SK-N-SH (cell line): ENCODE results near the gene PA2G4. TPM values are rescaled to one million over a fixed set of nuclear protein-coding genes. Genes with fewer than 3 reads are reported as not detected.
"Not testable (repeated sequence)": the region's sequence is repeated elsewhere in the genome, so short reads cannot be mapped to it uniquely, and the experiment has no call there.

Experiments
- CTCF ChIA-PET: fragments of 300-600, 350-600 bp; formaldehyde crosslinking; extraction: SDS; loops from one replicate; lab custom pipeline; 2021; lab: Yijun Ruan, JAX
- POLR2A ChIA-PET: fragments of 350-600 bp; sonication (Branson Sonifier 250); formaldehyde crosslinking; extraction: SDS; loops from one replicate; lab custom pipeline; 2020; ENCODE audit warnings: antibody characterized with exemption, inconsistent platforms; lab: Yijun Ruan, JAX
- DNase-seq: peaks from one replicate; pipeline ENCODE4 v3.0.0; 2012
- H2AFZ ChIP-seq: fragments of 200-600 bp; sonication (generic); 2 replicates; pipeline ENCODE4 v1.8.1; 2016; ENCODE audit warnings: antibody characterized with exemption, mild to moderate bottlenecking, low read depth
- H3F3A ChIP-seq: fragments of 200-600 bp; sonication (generic); replicated peaks from 2 replicates; pipeline ENCODE3; 2016; ENCODE audit warnings: antibody characterized with exemption, mild to moderate bottlenecking; ENCODE audit not compliant: insufficient read depth
- H3K27ac ChIP-seq, 2 experiments: fragments of 200-500 bp in 1 of 2; fragments of 200-600 bp in 1 of 2; sonication (Bioruptor generic) in 1 of 2; sonication (generic), shearing (Covaris generic) in 1 of 2; 2 replicates each; pipeline versions ENCODE4 v1.5.1 to v1.6.1; 2014 to 2016; ENCODE audit warnings: low read depth in 2 of 2, inconsistent platforms in 1 of 2, low read length in 1 of 2, mild to moderate bottlenecking in 1 of 2, mixed read lengths in 1 of 2
- H3K27me3 ChIP-seq: fragments of 200-600 bp; sonication (generic), shearing (Covaris generic); 2 replicates; pipeline ENCODE4 v1.6.1; 2016; ENCODE audit warnings: mixed run types; ENCODE audit not compliant: insufficient read depth
- H3K36me3 ChIP-seq, 2 experiments: fragments of 200-500 bp in 1 of 2; fragments of 200-600 bp in 1 of 2; sonication (Bioruptor generic) in 1 of 2; sonication (generic) in 1 of 2; replicated peaks in 1 of 2; 2 replicates each; pipeline versions ENCODE3 to v1.5.1; 2014 to 2016; ENCODE audit warnings: low read length in 1 of 2, mild to moderate bottlenecking in 1 of 2; ENCODE audit not compliant: insufficient read depth in 2 of 2, control insufficient read depth in 1 of 2
- H3K4me1 ChIP-seq, 2 experiments: fragments of 200-500 bp in 1 of 2; fragments of 200-600 bp in 1 of 2; sonication (Bioruptor generic) in 1 of 2; sonication (generic), shearing (Covaris generic) in 1 of 2; 2 replicates each; pipeline versions ENCODE4 v1.5.1 to v1.6.1; 2014 to 2016; ENCODE audit warnings: low read depth in 1 of 2, low read length in 1 of 2, mixed run types in 1 of 2; ENCODE audit not compliant: insufficient read depth in 2 of 2, control insufficient read depth in 1 of 2
- H3K4me2 ChIP-seq: fragments of 200-600 bp; sonication (generic), shearing (Covaris generic); 2 replicates; pipeline ENCODE4 v1.6.1; 2017; ENCODE audit warnings: mixed run types
- H3K4me3 ChIP-seq, 2 experiments: fragments of 200-500 bp in 1 of 2; fragments of 200-600 bp in 1 of 2; sonication (Bioruptor generic) in 1 of 2; sonication (generic), shearing (Covaris generic) in 1 of 2; 2 replicates each; pipeline versions ENCODE4 v1.5.1 to v1.8.1; 2014 to 2016; ENCODE audit warnings: low read depth in 2 of 2, inconsistent platforms in 1 of 2, low read length in 1 of 2, mild to moderate bottlenecking in 1 of 2, mixed read lengths in 1 of 2, moderate library complexity in 1 of 2
- H3K79me2 ChIP-seq: fragments of 200-600 bp; sonication (generic); 2 replicates; pipeline ENCODE4 v1.8.1; 2017; ENCODE audit warnings: mild to moderate bottlenecking; ENCODE audit not compliant: insufficient read depth
- H3K9ac ChIP-seq: fragments of 200-600 bp; sonication (generic); 2 replicates; pipeline ENCODE4 v1.6.1; 2017; ENCODE audit warnings: mixed run types
- H3K9me2 ChIP-seq: fragments of 200-600 bp; sonication (generic); 2 replicates; pipeline ENCODE4 v1.6.1; 2017; ENCODE audit warnings: mixed run types
- H3K9me3 ChIP-seq: fragments of 200-600 bp; sonication (generic); 2 replicates; pipeline ENCODE4 v1.6.1; 2017; ENCODE audit warnings: mixed run types, mild to moderate bottlenecking, moderate library complexity
- H4K20me1 ChIP-seq: fragments of 200-600 bp; sonication (generic); 2 replicates; pipeline ENCODE4 v1.6.1; 2017; ENCODE audit warnings: mild to moderate bottlenecking, mixed run types; ENCODE audit not compliant: insufficient read depth
- CHD2 ChIP-seq: fragments of 150-350 bp; IDR thresholded peaks from 2 replicates; pipeline ENCODE4 v1.6.1; 2018; ENCODE audit warnings: low read length; ENCODE audit not compliant: partially characterized antibody
- GABPA ChIP-seq: IDR thresholded peaks from 2 replicates; pipeline ENCODE4 v1.4.0; 2012; ENCODE audit warnings: low read depth, mild to moderate bottlenecking
- NFIC ChIP-seq: IDR thresholded peaks from 2 replicates; pipeline ENCODE4 v1.4.0; 2012; ENCODE audit warnings: borderline replicate concordance
- NRF1 ChIP-seq: IDR thresholded peaks from 2 replicates; pipeline ENCODE4 v1.6.1; 2012; ENCODE audit warnings: low read depth, mild to moderate bottlenecking, low read length
- USF1 ChIP-seq: IDR thresholded peaks from 2 replicates; pipeline ENCODE4 v1.4.0; 2012; ENCODE audit warnings: low read depth, borderline replicate concordance
- ZBTB33 ChIP-seq: IDR thresholded peaks from 2 replicates; pipeline ENCODE4 v1.4.0; 2012; ENCODE audit warnings: low read depth, borderline replicate concordance
- WGBS: methylation state at CpG from one replicate; pipeline ENCODE4 v1.1.6; 2017; ENCODE audit warnings: low lambda C conversion rate; 5-methylcytosine and 5-hydroxymethylcytosine counted together
- polyA plus RNA-seq, 3 experiments: library from polyadenylated mRNA; depleted of rRNA; stranded (reverse); fragments of >200 nt; gene quantifications; 2 replicates each; pipeline ENCODE4 v1.2.3, GENCODE V29; 2012
- TF ChIP-seq, protein P1 (sequence below): IDR thresholded peaks from 2 replicates; pipeline ENCODE4 v1.6.1; 2012; ENCODE audit warnings: mild to moderate bottlenecking, low read depth, low read length, moderate library complexity
- TF ChIP-seq, protein P2 (sequence below): IDR thresholded peaks from 2 replicates; pipeline ENCODE4 v1.4.0; 2012; ENCODE audit warnings: low read depth

Gene PA2G4
- polyA plus RNA-seq, 1 of the 3 experiments (the other 2 are of a cell fraction): 207 TPM

GRCh38 chr12:56116267-56117081 lies 12.1 kb downstream of the PA2G4 start, which contains the start of gene RPL41 (continued):
- TF ChIP-seq ZBTB33: no peak
- peak; percentile 70 for TF ChIP-seq CHD2

- Histone ChIP-seq H3K36me3 (peaks cover 25 to 40% of the 10 kb centered on the region in 2 experiments), H3K9ac (peak overlapping the region; percentile 97), H3K79me2 (peaks cover 40% of the 10 kb centered on the region), H3F3A (peaks cover 40% of the 10 kb centered on the region), H3K4me1 (peaks cover 18 to 20% of the 10 kb centered on the region in 2 experiments; a peak in 3 of 4 replicates), H3K27ac (peak overlapping the region; percentile 93 to 95), H3K4me3 (peak overlapping the region; percentile 89 to 94), H3K4me2 (peak overlapping the region; percentile 93)
- DNase-seq, H2AFZ ChIP-seq, H3K9me3 ChIP-seq, H3K27me3 ChIP-seq, H4K20me1 ChIP-seq, H3K9me2 ChIP-seq: not testable (repeated sequence)
- ChIA-PET POLR2A (interaction anchor here (0.6 to 2.5 kb wide), 11 partner anchors 10 to 1883 kb away, joined by 3 to 44 read pairs (median 5); partner anchors contain the start of genes ESYT1, IKZF4, MYL6 and PA2G4), CTCF (interaction anchor here (1.2 to 16.0 kb wide), 6 partner anchors 10 to 121 kb away, joined by 3 to 272 read pairs (median 12); partner anchors contain the start of genes ESYT1, SMARCC2 and SUOX)
- WGBS: 3% methylated on average over 13 of the region's 16 CpGs
Observed at GRCh38 chr12:56117082-56117706, 12.8 kb downstream of the PA2G4 start.

DNA sequence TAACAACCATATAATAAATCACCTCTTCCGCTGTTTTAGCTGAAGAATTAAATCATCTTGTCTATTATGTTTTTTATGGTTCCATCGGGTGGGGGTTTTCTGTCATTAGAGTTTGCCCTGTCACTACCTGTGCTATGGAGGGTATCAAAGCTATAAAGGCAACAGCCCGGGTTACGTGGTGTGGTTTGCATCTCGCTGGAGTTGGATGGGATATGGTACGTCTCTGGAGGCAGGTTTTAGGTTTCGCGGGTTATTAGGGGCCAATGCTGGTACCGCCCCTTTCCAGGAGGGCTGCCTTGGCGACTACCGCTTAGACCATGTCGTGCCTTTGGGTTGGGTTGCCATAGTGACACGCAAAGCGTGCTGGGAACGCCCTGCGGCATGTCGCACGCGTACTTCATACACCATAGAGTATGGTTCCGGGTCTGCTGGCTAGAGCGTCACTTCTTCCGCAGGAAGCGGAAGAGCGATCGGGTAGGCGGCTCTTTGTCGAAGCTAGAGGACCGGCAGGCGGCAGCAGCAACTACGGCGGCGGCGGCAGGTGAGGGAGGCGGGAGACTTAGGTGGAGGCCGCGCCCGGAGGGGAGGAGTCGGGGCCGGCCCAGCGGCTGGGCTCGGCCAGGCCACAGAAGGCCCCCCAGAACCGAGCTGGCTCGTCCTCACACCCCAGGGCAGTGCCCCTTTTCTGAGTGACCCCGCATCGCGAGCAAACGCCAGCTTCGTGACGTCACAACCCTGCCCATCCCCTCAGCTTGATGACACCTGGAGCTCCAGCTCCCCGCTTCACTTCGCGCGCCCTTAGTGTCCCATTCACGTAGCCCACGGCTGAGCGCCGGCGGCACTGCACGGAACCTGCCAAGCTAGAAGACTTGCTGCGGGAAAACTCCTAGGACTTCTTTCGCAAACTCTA lies 13.7 kb downstream of the PA2G4 start, which contains the start of gene ZC3H10:
TSS of gene ZC3H10 (plus strand) at position 489 of the 910 bp plus-strand sequence. CDS start 2,297 bp downstream, outside the sequence.
- Histone ChIP-seq H2AFZ (peak within 1 kb of the TSS; percentile 23; the same call in 1 of the 2 replicates), H3K27ac (peak within 1 kb of the TSS; percentile 93 to 95), H3K4me3 (peak within 1 kb of the TSS; percentile 89 to 94), H3K9me3 (no peaks in the 10 kb centered on the region), H3K4me2 (peak within 1 kb of the TSS; percentile 93), H3K27me3 (no peaks in the 10 kb centered on the region), H3K79me2 (peaks cover 46% of the 10 kb centered on the region), H3K9ac (peak within 1 kb of the TSS; percentile 97), H3K9me2 (no peaks in the 10 kb centered on the region), H3K4me1 (peaks cover 18 to 20% of the 10 kb centered on the region in 2 experiments; a peak in 3 of 4 replicates), H3F3A (peaks cover 35% of the 10 kb centered on the region), H4K20me1 (peaks cover 3% of the 10 kb centered on the region; the same call in 1 of the 2 replicates), H3K36me3 (peaks cover 17 to 36% of the 10 kb centered on the region in 2 experiments)
- ChIA-PET POLR2A (interaction anchor here (0.6 to 2.5 kb wide), 19 partner anchors 9 to 379 kb away, joined by 3 to 44 read pairs (median 3); partner anchors contain the start of genes DNAJC14, ERBB3, ESYT1 and MYL6), CTCF (interaction anchor here (0.6 to 16.0 kb wide), 28 partner anchors 9 to 512 kb away, joined by 3 to 272 read pairs (median 4); partner anchors contain the start of genes ANKRD52, ERBB3, ESYT1 and MYL6)
- WGBS: 2% methylated on average over 17 of the region's 61 CpGs
- peak; percentile 89 for DNase-seq
- TF ChIP-seq ZBTB33 (peak; percentile 94), NFIC (peak; percentile 51; the same call in 1 of the 2 replicates), GABPA (peak; percentile 99), NRF1 (no peak), USF1 (no peak)
- TF ChIP-seq, protein P1, sequence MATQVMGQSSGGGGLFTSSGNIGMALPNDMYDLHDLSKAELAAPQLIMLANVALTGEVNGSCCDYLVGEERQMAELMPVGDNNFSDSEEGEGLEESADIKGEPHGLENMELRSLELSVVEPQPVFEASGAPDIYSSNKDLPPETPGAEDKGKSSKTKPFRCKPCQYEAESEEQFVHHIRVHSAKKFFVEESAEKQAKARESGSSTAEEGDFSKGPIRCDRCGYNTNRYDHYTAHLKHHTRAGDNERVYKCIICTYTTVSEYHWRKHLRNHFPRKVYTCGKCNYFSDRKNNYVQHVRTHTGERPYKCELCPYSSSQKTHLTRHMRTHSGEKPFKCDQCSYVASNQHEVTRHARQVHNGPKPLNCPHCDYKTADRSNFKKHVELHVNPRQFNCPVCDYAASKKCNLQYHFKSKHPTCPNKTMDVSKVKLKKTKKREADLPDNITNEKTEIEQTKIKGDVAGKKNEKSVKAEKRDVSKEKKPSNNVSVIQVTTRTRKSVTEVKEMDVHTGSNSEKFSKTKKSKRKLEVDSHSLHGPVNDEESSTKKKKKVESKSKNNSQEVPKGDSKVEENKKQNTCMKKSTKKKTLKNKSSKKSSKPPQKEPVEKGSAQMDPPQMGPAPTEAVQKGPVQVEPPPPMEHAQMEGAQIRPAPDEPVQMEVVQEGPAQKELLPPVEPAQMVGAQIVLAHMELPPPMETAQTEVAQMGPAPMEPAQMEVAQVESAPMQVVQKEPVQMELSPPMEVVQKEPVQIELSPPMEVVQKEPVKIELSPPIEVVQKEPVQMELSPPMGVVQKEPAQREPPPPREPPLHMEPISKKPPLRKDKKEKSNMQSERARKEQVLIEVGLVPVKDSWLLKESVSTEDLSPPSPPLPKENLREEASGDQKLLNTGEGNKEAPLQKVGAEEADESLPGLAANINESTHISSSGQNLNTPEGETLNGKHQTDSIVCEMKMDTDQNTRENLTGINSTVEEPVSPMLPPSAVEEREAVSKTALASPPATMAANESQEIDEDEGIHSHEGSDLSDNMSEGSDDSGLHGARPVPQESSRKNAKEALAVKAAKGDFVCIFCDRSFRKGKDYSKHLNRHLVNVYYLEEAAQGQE: 0 out of 2 replicates have a peak, but pooled peaks have one; percentile 6
- TF ChIP-seq, protein P2, sequence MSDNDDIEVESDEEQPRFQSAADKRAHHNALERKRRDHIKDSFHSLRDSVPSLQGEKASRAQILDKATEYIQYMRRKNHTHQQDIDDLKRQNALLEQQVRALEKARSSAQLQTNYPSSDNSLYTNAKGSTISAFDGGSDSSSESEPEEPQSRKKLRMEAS: peak; percentile 96
